AG04450 (cell line): ENCODE data around the gene ACY1. TPM values are rescaled to one million over a fixed set of nuclear protein-coding genes. Genes with fewer than 3 reads are reported as not detected.
A peak's percentile ranks its signal among the peaks of the same experiment; 100 is the strongest.

Experiments
- CTCF ChIA-PET: fragments of 300-600, 350-600 bp; formaldehyde crosslinking; extraction: SDS; loops from one replicate; lab custom pipeline; 2022; ENCODE audit warnings: antibody characterized with exemption, inconsistent platforms; lab: Charles Lee
- POLR2A ChIA-PET: fragments of 350-600 bp; formaldehyde crosslinking; extraction: SDS; loops from one replicate; lab custom pipeline; 2021; ENCODE audit warnings: antibody characterized with exemption, inconsistent platforms; lab: Yijun Ruan, JAX
- DNase-seq: peaks from one replicate; pipeline ENCODE4 v3.0.0-alpha.2; 2011; ENCODE audit warnings: low read depth, low spot score
- H3K27ac ChIP-seq: one replicate; pipeline ENCODE4 v1.5.1; 2012; ENCODE audit warnings: low read depth, low read length, control low read depth
- H3K27me3 ChIP-seq: one replicate; pipeline ENCODE4 v1.6.0; 2012; ENCODE audit warnings: low read length; ENCODE audit not compliant: control insufficient read depth, insufficient read depth
- H3K4me3 ChIP-seq: 2 replicates; pipeline ENCODE4 v1.5.1; 2011; ENCODE audit warnings: mild to moderate bottlenecking, low read depth, low read length, control low read depth
- H3K9me3 ChIP-seq: 2 replicates; pipeline ENCODE4 v1.5.1; 2012; ENCODE audit warnings: low read length; ENCODE audit not compliant: control insufficient read depth, insufficient read depth
- CTCF ChIP-seq: IDR thresholded peaks from 2 replicates; pipeline ENCODE4 v1.5.1; 2011; ENCODE audit warnings: low read depth, low read length, control low read depth, inconsistent platforms
- polyA plus RNA-seq: library from polyadenylated mRNA; depleted of rRNA; stranded (reverse); fragments of >200 nt; gene quantifications from 2 replicates; pipeline ENCODE4 v1.2.3, GENCODE V29; 2011

The ACY1 gene
- polyA plus RNA-seq, 1 experiment, result 20.4 TPM

DNA sequence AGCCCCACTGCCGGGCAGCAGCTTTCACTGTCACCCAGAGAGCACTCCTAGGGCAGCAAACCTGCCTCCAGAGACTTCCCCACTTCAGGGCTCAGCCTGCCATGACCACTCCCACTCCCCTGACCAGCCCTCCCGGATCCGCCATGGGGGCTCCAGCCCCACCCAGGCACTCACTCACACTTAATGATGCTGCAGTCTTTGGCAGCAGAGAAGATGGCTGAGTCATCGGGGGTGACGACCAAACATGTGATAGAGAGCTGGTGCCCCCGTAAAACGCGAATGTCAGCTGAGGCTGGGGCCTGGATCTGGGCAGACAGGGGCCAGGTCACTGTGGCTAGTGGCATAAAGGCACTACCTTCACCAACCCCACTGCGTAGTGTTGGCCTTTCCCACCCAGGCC is 46.3 kb upstream of the ACY1 start:
- H3K27me3 ChIP-seq, result no peaks in the 10 kb centered on the region
- H3K4me3 ChIP-seq, result no peak overlapping the region
- no peak for DNase-seq
- POLR2A ChIA-PET, result no interaction called here
- TF ChIP-seq CTCF, result no peak
- CTCF ChIA-PET, result no interaction called here
- no peaks in the 10 kb centered on the region; the same call in 1 of the 2 replicates for H3K9me3 ChIP-seq
- H3K27ac ChIP-seq, result no peak overlapping the region

DNA sequence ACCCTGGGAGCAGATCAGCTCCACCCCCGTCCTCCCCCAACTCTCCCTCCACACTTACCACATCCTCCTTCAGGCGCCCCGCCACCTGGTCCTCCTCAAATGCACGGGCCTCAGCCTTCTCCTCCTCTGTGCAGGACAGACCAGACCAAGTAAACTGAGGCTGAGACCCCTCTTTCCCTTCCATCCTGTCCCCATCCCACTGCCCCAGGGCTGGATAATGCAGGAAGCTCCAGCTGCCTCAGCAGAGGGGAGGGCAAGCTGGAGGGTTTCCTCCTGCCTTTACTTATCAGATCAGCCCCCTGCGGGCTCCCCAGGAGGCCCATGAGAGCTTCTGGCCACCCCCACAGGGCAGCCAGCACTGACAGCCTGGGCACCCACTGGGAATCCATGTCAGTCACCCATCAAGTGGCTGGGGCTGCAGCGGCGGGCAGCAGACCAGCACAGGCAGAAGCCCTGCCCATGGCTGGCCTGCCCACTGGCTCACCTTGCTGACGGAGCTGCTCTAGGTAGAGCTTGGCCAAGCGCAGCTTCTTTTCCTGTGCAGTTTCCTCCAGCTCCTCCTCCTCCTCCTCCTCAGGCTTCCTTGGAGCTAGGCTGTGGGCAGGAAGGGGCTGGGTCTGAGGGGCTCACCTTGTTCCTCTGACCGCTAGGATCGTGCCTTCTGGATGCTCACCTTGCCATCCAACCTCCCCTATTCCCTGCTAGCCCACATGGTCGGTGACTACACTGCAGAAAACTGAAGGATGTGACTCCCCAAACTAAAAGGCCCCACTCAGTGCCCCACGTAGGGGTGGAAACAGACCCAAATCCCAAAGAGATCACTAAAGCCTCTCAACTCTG is 45.5 kb upstream of the ACY1 start:
- H3K27ac ChIP-seq, result no peak overlapping the region
- no peak overlapping the region for H3K4me3 ChIP-seq
- no peak for TF ChIP-seq CTCF
- ChIA-PET CTCF (no interaction called here), POLR2A (no interaction called here)
- no peak for DNase-seq
- H3K9me3 ChIP-seq, result no peaks in the 10 kb centered on the region; the same call in 1 of the 2 replicates
- H3K27me3 ChIP-seq, result no peaks in the 10 kb centered on the region

DNA sequence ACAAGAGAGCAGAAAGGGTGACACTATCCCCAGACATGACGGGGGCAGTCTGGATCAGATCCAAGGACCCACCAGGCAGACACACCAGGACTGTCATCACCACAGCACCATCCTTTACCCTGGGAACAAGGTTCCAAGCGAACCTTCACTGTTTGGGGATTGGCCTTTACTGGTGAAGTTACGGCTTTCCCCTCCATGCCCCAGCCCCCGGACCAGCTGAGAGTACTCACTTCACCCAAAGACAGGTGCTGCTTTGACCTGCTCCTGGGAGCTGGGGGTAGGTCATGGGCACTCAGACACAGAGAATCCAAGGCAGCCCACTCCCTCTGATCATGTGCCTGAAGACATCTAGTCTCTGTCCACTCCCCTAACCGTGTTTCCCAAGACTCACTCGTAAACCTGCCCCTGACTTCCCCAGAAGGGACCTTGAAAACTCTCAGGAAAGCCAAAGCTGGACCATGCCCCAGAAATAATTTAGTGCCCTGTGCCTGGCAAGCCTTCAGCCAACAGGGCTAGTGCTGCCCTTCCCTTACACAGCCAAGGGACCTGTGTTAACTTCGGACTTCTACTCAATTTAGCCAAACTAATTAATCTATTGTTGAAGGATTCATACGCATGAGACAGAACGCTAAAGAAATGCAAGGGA is 44.4 kb upstream of the ACY1 start:
- H3K4me3 ChIP-seq, result no peak overlapping the region
- DNase-seq, result no peak
- ChIA-PET CTCF (no interaction called here), POLR2A (no interaction called here)
- H3K27ac ChIP-seq, result no peak overlapping the region
- H3K9me3 ChIP-seq, result no peaks in the 10 kb centered on the region; the same call in 1 of the 2 replicates
- TF ChIP-seq CTCF, result no peak
- H3K27me3 ChIP-seq, result no peaks in the 10 kb centered on the region

- ChIA-PET POLR2A (interaction anchor here (0.6 to 2.2 kb wide), 4 partner anchors 33 to 555 kb away, joined by 3 to 20 read pairs (median 5); partner anchors contain the start of genes ABHD14B, ACY1, MANF and RPL29), CTCF (interaction anchor here (0.5 to 2.5 kb wide), 19 partner anchors 10 to 1400 kb away, joined by 3 to 37 read pairs (median 4); partner anchors contain the start of genes ABHD14A, ABHD14B, ACY1 and PCBP4)
- no peak for DNase-seq
- no peak for TF ChIP-seq CTCF
- Histone ChIP-seq H3K4me3 (peak overlapping the region; percentile 88), H3K9me3 (no peaks in the 10 kb centered on the region; the same call in 1 of the 2 replicates), H3K27ac (peak overlapping the region; percentile 31), H3K27me3 (no peaks in the 10 kb centered on the region)
Measured at GRCh38 chr3:51940648-51941462, 42.5 kb upstream of the ACY1 start.
